MG63 (cell line): ENCODE results near the gene PTP4A2. TPM values are rescaled to one million over a fixed set of nuclear protein-coding genes. Genes with fewer than 3 reads are reported as not detected.
A peak's percentile ranks its signal among the peaks of the same experiment; 100 is the strongest.
"Not testable (repeated sequence)": the region's sequence is repeated elsewhere in the genome, so short reads cannot be mapped to it uniquely, and the experiment has no call there.

Experiments
- DNase-seq: peaks from one replicate; pipeline ENCODE4 v3.0.0-alpha.2; 2020
- H3K27me3 ChIP-seq: fragments of 250-450 bp; sonication (Bioruptor Pico); 2 replicates; pipeline ENCODE4 v1.5.1; 2020; ENCODE audit warnings: mild to moderate bottlenecking, moderate library complexity
- H3K36me3 ChIP-seq: fragments of 250-450 bp; sonication (Bioruptor Pico); 2 replicates; pipeline ENCODE4 v1.5.1; 2020; ENCODE audit warnings: mild to moderate bottlenecking, moderate library complexity
- H3K4me3 ChIP-seq: fragments of 250-450 bp; sonication (Bioruptor Pico); 2 replicates; pipeline ENCODE4 v1.5.1; 2020; ENCODE audit warnings: mild to moderate bottlenecking, moderate library complexity
- H3K9me3 ChIP-seq: fragments of 250-450 bp; sonication (Bioruptor Pico); 2 replicates; pipeline ENCODE4 v1.5.1; 2020; ENCODE audit warnings: mild to moderate bottlenecking, moderate library complexity
- total RNA-seq: library from RNA; depleted of rRNA; stranded (reverse); fragments of >200 nt; shearing (Covaris generic); gene quantifications from 2 replicates; pipeline ENCODE4 v1.2.3, GENCODE V29; 2014; ENCODE audit warnings: low replicate concordance

The PTP4A2 gene
- total RNA-seq, 1 experiment from 2014 or later = 321 TPM

DNA sequence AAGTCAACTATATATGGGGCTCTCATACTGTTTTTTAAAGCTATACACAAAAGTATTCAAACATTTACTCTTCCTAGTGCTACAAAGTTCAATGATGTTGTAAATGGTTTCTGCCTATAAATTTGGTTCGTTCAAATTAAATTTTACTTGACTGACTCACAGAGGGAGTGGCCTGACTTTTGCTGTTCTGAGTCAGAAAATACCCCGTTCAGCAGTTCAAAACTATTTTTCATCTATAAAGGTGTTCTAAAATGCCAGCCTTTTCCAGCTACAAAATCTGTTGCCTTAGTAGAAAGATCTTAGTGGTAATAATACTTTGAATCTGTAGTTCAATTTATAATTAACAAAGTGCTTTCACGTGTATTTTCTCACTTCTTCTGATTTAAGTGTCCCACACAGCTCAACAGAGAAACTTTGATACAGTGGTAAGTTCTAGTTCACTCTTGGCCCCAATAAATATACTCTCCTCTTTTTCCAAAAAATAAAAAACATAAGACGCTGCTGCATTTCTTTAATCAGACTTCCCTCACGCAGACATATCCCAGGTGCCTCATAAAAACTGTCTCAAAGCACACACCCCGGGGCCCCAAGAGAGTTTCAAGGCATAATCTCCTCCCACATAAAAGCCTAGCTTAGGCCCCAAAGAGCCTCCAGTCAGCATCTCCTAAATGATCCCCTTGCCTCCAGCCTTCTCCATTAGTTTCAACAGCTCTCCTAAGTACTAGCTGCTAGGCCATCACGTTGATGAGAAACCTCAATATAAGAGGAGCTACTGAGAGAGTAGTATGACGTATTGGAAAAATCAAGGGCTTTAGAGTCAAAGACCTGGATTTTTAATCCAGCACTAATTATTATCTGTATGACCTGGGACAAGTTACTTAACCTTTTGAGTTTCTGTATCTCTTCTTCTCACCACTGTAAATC is 3.2 kb downstream of the PTP4A2 start:
- peak overlapping the region; percentile 73 for H3K4me3 ChIP-seq
- H3K36me3 ChIP-seq = peaks cover 18% of the 10 kb centered on the region
- DNase-seq = no peak

GRCh38 chr1:31932491-31933316 is 5.5 kb downstream of the PTP4A2 start:
- no peaks in the 10 kb centered on the region for H3K27me3 ChIP-seq
- no peak overlapping the region for H3K4me3 ChIP-seq
- no peak for DNase-seq
- H3K36me3 ChIP-seq = peaks cover 18% of the 10 kb centered on the region
- H3K9me3 ChIP-seq = no peaks in the 10 kb centered on the region

More for the DNA sequence above, 3.2 kb downstream of the PTP4A2 start:
- no peaks in the 10 kb centered on the region for H3K9me3 ChIP-seq
- H3K27me3 ChIP-seq = no peaks in the 10 kb centered on the region

DNA sequence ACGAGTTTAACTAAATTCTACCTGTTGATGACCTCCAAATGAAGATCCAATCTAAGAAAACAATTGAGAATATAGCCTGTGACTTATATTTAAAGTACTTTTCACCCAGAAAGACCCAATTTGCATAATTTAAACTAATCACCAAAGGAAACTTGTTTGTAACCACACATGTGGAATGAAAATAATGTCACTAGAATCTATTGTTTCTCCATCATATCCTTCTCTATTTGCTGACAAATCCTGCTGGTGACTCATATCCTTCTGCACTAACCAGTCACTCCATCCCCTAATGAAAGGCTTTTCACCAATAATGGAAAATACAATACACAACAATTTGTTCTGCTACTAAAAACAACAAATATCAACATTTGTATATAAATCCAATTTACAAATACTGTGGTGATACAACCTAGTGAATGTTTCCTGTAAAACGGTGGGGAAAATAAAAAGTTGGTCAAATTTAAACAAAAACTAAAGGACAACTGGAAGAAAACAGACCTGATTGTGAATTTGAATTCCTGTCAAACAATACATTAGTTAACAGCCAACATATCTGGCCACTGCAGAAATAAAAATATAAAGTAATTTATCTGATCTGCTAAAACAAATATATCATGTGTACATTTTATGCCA is 6.5 kb downstream of the PTP4A2 start:
- H3K9me3 ChIP-seq = no peaks in the 10 kb centered on the region
- no peak for DNase-seq
- H3K36me3 ChIP-seq = peaks cover 12% of the 10 kb centered on the region
- no peaks in the 10 kb centered on the region for H3K27me3 ChIP-seq
- no peak overlapping the region for H3K4me3 ChIP-seq

- no peaks in the 10 kb centered on the region for H3K9me3 ChIP-seq
- no peak overlapping the region for H3K4me3 ChIP-seq
- DNase-seq = no peak
- peaks cover 8% of the 10 kb centered on the region for H3K36me3 ChIP-seq
- H3K27me3 ChIP-seq = no peaks in the 10 kb centered on the region
Observed at GRCh38 chr1:31930836-31931592, 7.2 kb downstream of the PTP4A2 start.

GRCh38 chr1:31927661-31927980 is 10.5 kb downstream of the PTP4A2 start:
- Histone ChIP-seq H3K27me3 (no peaks in the 10 kb centered on the region), H3K4me3 (no peak overlapping the region), H3K36me3 (peaks cover 15% of the 10 kb centered on the region), H3K9me3 (no peaks in the 10 kb centered on the region)
- no peak for DNase-seq

GRCh38 chr1:31926853-31927660 is 11.1 kb downstream of the PTP4A2 start:
- Histone ChIP-seq H3K36me3 (peaks cover 15% of the 10 kb centered on the region), H3K27me3 (no peaks in the 10 kb centered on the region), H3K4me3 (no peak overlapping the region), H3K9me3 (no peaks in the 10 kb centered on the region)
- DNase-seq = no peak

DNA sequence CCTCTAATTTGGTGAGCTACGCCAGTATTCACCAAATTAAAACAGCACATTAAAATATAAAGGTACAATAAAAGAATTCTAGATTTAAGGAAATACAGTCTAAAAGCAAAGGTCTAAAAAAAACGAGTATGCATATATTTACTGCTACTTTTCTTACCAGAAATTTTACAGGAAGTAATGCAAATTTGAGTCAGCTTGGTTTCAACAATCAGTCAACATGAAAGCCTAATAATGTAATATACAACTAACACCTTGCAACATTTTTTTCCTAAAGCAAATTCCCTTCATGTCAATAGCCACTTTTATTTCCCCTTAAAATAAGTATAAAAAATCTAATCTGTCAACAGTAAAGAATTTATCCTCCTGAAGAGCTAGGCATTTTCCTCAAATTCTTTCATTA is 11.9 kb downstream of the PTP4A2 start:
- no peak for DNase-seq
- no peaks in the 10 kb centered on the region for H3K27me3 ChIP-seq
- no peak overlapping the region for H3K4me3 ChIP-seq
- H3K36me3 ChIP-seq = peaks cover 21% of the 10 kb centered on the region
- no peaks in the 10 kb centered on the region for H3K9me3 ChIP-seq

- H3K27me3 ChIP-seq, DNase-seq: not testable (repeated sequence)
Observed at GRCh38 chr1:31925824-31926223, 12.3 kb downstream of the PTP4A2 start.

GRCh38 chr1:31924839-31925238 is 13.3 kb downstream of the PTP4A2 start:
- DNase-seq = no peak
- H3K4me3 ChIP-seq = no peak overlapping the region
- peaks cover 25% of the 10 kb centered on the region for H3K36me3 ChIP-seq
- no peaks in the 10 kb centered on the region for H3K9me3 ChIP-seq
- H3K27me3 ChIP-seq = no peaks in the 10 kb centered on the region

More at GRCh38 chr1:31925824-31926223, 12.3 kb downstream of the PTP4A2 start:
- peaks cover 21% of the 10 kb centered on the region for H3K36me3 ChIP-seq
- H3K9me3 ChIP-seq, H3K4me3 ChIP-seq: not testable (repeated sequence)

DNA sequence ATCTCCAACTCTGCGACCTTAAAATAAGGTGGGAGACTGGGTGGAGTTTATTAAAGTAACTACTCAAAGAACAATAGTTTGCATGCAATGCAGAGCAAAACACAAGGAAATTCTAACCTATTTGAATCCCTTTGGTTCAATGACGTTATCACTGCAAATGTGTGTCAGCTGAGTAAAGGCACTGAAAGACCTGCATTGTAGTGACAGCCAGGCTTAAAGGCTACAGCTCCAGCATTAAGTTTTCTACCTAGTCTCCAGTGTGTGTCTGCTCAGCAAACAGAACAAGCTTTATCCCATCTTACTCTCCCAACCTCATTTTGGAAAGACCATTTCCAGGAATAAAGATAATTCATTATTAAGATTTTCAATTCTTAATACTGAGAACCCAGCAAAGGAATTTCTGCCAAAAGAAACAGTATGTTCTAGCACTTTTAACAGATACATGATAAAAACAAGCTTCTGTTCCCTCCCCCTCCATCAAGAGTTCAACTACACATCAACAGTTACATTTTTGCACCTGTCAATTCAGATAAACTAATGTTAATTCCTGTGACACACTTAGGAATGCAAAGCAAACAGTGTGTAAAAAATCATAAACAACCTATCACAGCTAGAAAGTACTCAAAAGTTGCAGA is 14.2 kb downstream of the PTP4A2 start:
- peaks cover 25% of the 10 kb centered on the region for H3K36me3 ChIP-seq
- H3K4me3 ChIP-seq = no peak overlapping the region
- no peaks in the 10 kb centered on the region for H3K27me3 ChIP-seq
- no peak for DNase-seq
- no peaks in the 10 kb centered on the region for H3K9me3 ChIP-seq

DNA sequence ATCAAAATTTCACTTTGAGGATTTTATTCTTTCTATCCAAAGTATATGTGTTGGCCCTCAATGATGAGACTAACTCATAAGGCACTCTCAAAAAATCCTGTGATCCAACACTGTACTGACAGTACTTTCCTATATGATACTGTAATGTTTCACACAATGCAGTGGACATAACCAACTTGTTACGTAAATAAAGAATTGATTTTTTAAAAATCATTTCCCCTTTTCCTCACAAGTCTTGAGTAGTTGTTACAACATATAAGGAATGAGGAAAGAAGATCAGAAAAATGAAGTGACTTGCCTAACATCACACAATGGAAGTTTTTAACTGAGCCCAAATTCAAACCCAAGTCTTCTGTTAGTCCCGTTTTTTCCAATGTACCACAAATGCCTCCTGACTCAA is 17.2 kb downstream of the PTP4A2 start:
- H3K4me3 ChIP-seq = no peak overlapping the region
- DNase-seq = no peak
- no peaks in the 10 kb centered on the region for H3K9me3 ChIP-seq
- peaks cover 50% of the 10 kb centered on the region for H3K36me3 ChIP-seq
- no peaks in the 10 kb centered on the region for H3K27me3 ChIP-seq

GRCh38 chr1:31919591-31919990 is 18.6 kb downstream of the PTP4A2 start:
- Histone ChIP-seq H3K4me3 (no peak overlapping the region), H3K9me3 (no peaks in the 10 kb centered on the region), H3K27me3 (no peaks in the 10 kb centered on the region), H3K36me3 (peaks cover 57% of the 10 kb centered on the region)
- no peak for DNase-seq

GRCh38 chr1:31915438-31915837 is 22.7 kb downstream of the PTP4A2 start:
- no peaks in the 10 kb centered on the region for H3K9me3 ChIP-seq
- H3K27me3 ChIP-seq = no peaks in the 10 kb centered on the region
- peaks cover 78% of the 10 kb centered on the region for H3K36me3 ChIP-seq
- no peak overlapping the region for H3K4me3 ChIP-seq
- DNase-seq = no peak

DNA sequence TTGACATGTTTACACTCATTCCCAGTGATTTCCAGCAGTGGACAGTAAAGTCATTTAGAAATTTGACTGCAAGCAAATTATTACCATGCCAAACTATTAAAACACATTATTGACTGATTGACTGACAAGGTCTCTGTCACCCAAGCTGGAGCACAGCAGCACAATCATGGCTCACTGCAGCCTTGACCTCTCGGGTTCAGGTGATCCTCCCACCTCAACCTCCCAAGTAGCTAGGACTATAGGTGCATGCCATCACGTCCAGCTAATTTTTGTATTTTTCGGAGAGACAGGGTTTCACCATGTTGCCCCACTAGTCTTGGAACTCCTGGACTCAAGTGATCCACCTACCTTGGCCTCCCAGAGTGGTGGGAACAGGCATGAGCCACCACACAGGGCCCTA is 24.2 kb downstream of the PTP4A2 start:
- no peak for DNase-seq
- no peaks in the 10 kb centered on the region for H3K9me3 ChIP-seq
- H3K4me3 ChIP-seq = no peak overlapping the region
- peaks cover 92% of the 10 kb centered on the region for H3K36me3 ChIP-seq
- no peaks in the 10 kb centered on the region for H3K27me3 ChIP-seq

- H3K9me3 ChIP-seq = no peaks in the 10 kb centered on the region
- DNase-seq = no peak
- peaks cover 91% of the 10 kb centered on the region for H3K36me3 ChIP-seq
- no peak overlapping the region for H3K4me3 ChIP-seq
- H3K27me3 ChIP-seq = no peaks in the 10 kb centered on the region
Observed at GRCh38 chr1:31912839-31913239, 25.3 kb downstream of the PTP4A2 start.
